DOHH2 (cell line): Measurements from ENCODE around the gene GOLT1A.

Source experiments
- H3F3A ChIP-seq: fragments of 200-600 bp; sonication (generic), shearing (Covaris generic); 2 replicates; pipeline ENCODE4 v1.6.0; 2016; ENCODE audit warnings: antibody characterized with exemption, mild to moderate bottlenecking; ENCODE audit not compliant: control insufficient read depth, insufficient read depth
- H3K27ac ChIP-seq: fragments of 200-600 bp; sonication (generic); 2 replicates; pipeline ENCODE4 v1.5.1; 2014; ENCODE audit warnings: low read depth, mild to moderate bottlenecking, low read length, moderate library complexity
- H3K27me3 ChIP-seq: fragments of 200-600 bp; sonication (generic); 2 replicates; pipeline ENCODE4 v1.6.1; 2014; ENCODE audit warnings: mild to moderate bottlenecking, low read length, mixed read lengths; ENCODE audit not compliant: control insufficient read depth
- H3K36me3 ChIP-seq: fragments of 200-600 bp; sonication (generic); 2 replicates; pipeline ENCODE4 v1.6.1; 2014; ENCODE audit warnings: mild to moderate bottlenecking, low read length, moderate library complexity, mixed read lengths; ENCODE audit not compliant: control insufficient read depth
- H3K4me1 ChIP-seq: fragments of 200-600 bp; sonication (generic); 2 replicates; pipeline ENCODE4 v1.6.1; 2014; ENCODE audit warnings: mild to moderate bottlenecking, low read length, mixed read lengths; ENCODE audit not compliant: control insufficient read depth
- H3K4me2 ChIP-seq: fragments of 200-600 bp; sonication (generic); 2 replicates; pipeline ENCODE4 v1.6.0; 2014; ENCODE audit warnings: mild to moderate bottlenecking, low read length, moderate library complexity
- H3K4me3 ChIP-seq: fragments of 200-600 bp; sonication (generic); 2 replicates; pipeline ENCODE4 v1.5.1; 2014; ENCODE audit warnings: mild to moderate bottlenecking, low read length, mixed read lengths
- H3K79me2 ChIP-seq: fragments of 200-600 bp; sonication (generic); 2 replicates; pipeline ENCODE4 v1.6.1; 2014; ENCODE audit warnings: mild to moderate bottlenecking, low read length, mixed read lengths; ENCODE audit not compliant: control insufficient read depth
- H3K9me2 ChIP-seq: fragments of 200-600 bp; sonication (generic); replicated peaks from 2 replicates; pipeline ENCODE4 v1.6.1; 2014; ENCODE audit warnings: mild to moderate bottlenecking, low read length, mixed read lengths; ENCODE audit not compliant: control insufficient read depth
- H3K9me3 ChIP-seq: fragments of 200-600 bp; sonication (generic); 2 replicates; pipeline ENCODE4 v1.6.1; 2014; ENCODE audit warnings: antibody characterized with exemption, low read length, mixed read lengths; ENCODE audit not compliant: control insufficient read depth, insufficient read depth
- H4K20me1 ChIP-seq: fragments of 200-600 bp; sonication (generic); 2 replicates; pipeline ENCODE4 v1.6.0; 2014; ENCODE audit warnings: low read depth, mild to moderate bottlenecking, antibody characterized with exemption, low read length, moderate library complexity; ENCODE audit not compliant: control insufficient read depth, insufficient read depth
- EZH2phosphoT487 ChIP-seq: fragments of 200-600 bp; sonication (generic); IDR thresholded peaks from 2 replicates; pipeline ENCODE4 v1.6.1; 2017; ENCODE audit warnings: borderline replicate concordance, mild to moderate bottlenecking, antibody characterized with exemption, low read length, moderate library complexity, mixed read lengths
- TF ChIP-seq, protein P1 (sequence below): fragments of 200-600 bp; sonication (generic); IDR thresholded peaks from one replicate; pipeline ENCODE4 v1.5.1; 2014; ENCODE audit warnings: antibody characterized with exemption, mild to moderate bottlenecking, low read depth, low read length; ENCODE audit not compliant: poor library complexity, severe bottlenecking

Gene GOLT1A

GRCh38 chr1:204216236-204216635, 2.4 kb upstream of the GOLT1A start:
- TF ChIP-seq EZH2phosphoT487 = no peak
- TF ChIP-seq, protein P1, sequence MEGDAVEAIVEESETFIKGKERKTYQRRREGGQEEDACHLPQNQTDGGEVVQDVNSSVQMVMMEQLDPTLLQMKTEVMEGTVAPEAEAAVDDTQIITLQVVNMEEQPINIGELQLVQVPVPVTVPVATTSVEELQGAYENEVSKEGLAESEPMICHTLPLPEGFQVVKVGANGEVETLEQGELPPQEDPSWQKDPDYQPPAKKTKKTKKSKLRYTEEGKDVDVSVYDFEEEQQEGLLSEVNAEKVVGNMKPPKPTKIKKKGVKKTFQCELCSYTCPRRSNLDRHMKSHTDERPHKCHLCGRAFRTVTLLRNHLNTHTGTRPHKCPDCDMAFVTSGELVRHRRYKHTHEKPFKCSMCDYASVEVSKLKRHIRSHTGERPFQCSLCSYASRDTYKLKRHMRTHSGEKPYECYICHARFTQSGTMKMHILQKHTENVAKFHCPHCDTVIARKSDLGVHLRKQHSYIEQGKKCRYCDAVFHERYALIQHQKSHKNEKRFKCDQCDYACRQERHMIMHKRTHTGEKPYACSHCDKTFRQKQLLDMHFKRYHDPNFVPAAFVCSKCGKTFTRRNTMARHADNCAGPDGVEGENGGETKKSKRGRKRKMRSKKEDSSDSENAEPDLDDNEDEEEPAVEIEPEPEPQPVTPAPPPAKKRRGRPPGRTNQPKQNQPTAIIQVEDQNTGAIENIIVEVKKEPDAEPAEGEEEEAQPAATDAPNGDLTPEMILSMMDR = no peak
- no peak overlapping the region for H3K4me2 ChIP-seq
- H4K20me1 ChIP-seq = no peaks in the 10 kb centered on the region
- H3K27ac ChIP-seq = no peak overlapping the region
- no peak overlapping the region for H3K4me3 ChIP-seq
- H3K9me3 ChIP-seq = no peaks in the 10 kb centered on the region
- no peaks in the 10 kb centered on the region for H3K79me2 ChIP-seq
- no peaks in the 10 kb centered on the region for H3F3A ChIP-seq
- no peaks in the 10 kb centered on the region for H3K9me2 ChIP-seq
- no peaks in the 10 kb centered on the region for H3K36me3 ChIP-seq
- H3K4me1 ChIP-seq = no peaks in the 10 kb centered on the region
- H3K27me3 ChIP-seq = no peaks in the 10 kb centered on the region

- Histone ChIP-seq H3K27me3 (no peaks in the 10 kb centered on the region), H3K9me3 (no peaks in the 10 kb centered on the region), H3K36me3 (no peaks in the 10 kb centered on the region), H3F3A (no peaks in the 10 kb centered on the region), H4K20me1 (no peaks in the 10 kb centered on the region), H3K4me3 (no peak overlapping the region), H3K4me1 (no peaks in the 10 kb centered on the region), H3K4me2 (no peak overlapping the region), H3K79me2 (no peaks in the 10 kb centered on the region), H3K27ac (no peak overlapping the region), H3K9me2 (no peaks in the 10 kb centered on the region)
- TF ChIP-seq, protein P1 = no peak
- no peak for TF ChIP-seq EZH2phosphoT487
Measured at GRCh38 chr1:204212715-204213114, 1.1 kb downstream of the GOLT1A start.

GRCh38 chr1:204211046-204211445, 2.7 kb downstream of the GOLT1A start:
- H3K4me2 ChIP-seq = no peak overlapping the region
- H3K79me2 ChIP-seq = no peaks in the 10 kb centered on the region
- H3K27me3 ChIP-seq = peaks cover 11% of the 10 kb centered on the region; the same call in 1 of the 2 replicates
- TF ChIP-seq, protein P1 = no peak
- TF ChIP-seq EZH2phosphoT487 = no peak
- no peaks in the 10 kb centered on the region for H3F3A ChIP-seq
- H4K20me1 ChIP-seq = no peaks in the 10 kb centered on the region
- no peaks in the 10 kb centered on the region for H3K4me1 ChIP-seq
- no peak overlapping the region for H3K4me3 ChIP-seq
- H3K9me2 ChIP-seq = no peaks in the 10 kb centered on the region
- no peak overlapping the region for H3K27ac ChIP-seq
- no peaks in the 10 kb centered on the region for H3K36me3 ChIP-seq
- no peaks in the 10 kb centered on the region for H3K9me3 ChIP-seq

DNA sequence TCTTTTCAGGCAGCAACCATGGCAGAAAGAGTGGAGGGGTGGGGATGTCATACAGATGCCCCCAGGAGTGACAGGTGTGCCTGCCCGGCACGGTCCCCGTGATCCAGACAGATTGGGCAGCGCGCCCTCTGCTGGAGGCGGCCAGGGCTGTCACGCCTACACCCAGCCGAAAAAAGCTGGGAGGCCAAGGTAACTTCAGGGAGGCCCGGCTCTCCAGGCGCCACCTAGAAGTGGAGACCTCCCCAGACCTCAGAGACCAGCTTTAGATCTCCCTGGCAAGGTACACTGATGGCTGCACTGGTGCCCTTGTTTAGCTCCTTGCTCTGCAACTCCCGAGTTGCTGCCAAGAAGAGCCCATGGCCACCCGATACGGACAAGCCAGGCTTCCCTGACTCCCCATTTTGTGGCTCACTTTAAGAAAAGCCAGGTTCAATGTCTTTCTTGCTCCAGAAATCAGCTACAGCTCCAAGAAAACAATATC, 6.6 kb downstream of the GOLT1A start:
- Histone ChIP-seq H4K20me1 (no peaks in the 10 kb centered on the region), H3K9me2 (no peaks in the 10 kb centered on the region), H3K27ac (no peak overlapping the region), H3F3A (no peaks in the 10 kb centered on the region), H3K27me3 (peaks cover 21% of the 10 kb centered on the region; the same call in 1 of the 2 replicates), H3K4me1 (no peaks in the 10 kb centered on the region), H3K9me3 (no peaks in the 10 kb centered on the region), H3K36me3 (no peaks in the 10 kb centered on the region), H3K4me2 (no peak overlapping the region), H3K4me3 (no peak overlapping the region), H3K79me2 (no peaks in the 10 kb centered on the region)
- no peak for TF ChIP-seq EZH2phosphoT487
- TF ChIP-seq, protein P1 = peak; percentile 92
